SU-DHL-6 (cell line): ENCODE data around the gene SRGAP1.

Experiments
- CTCF ChIP-seq: fragments of 200-600 bp; sonication (generic); IDR thresholded peaks from one replicate; pipeline ENCODE4 v1.5.1; 2017; ENCODE audit warnings: antibody characterized with exemption, mild to moderate bottlenecking, low read length, moderate library complexity; ENCODE audit not compliant: insufficient read depth, poor library complexity, severe bottlenecking
- EZH2phosphoT487 ChIP-seq: fragments of 200-600 bp; sonication (generic), shearing (Covaris generic); conservative IDR thresholded peaks from 2 replicates; pipeline ENCODE4 v1.6.1; 2018; ENCODE audit warnings: mild to moderate bottlenecking, antibody characterized with exemption, low read length, moderate library complexity, mixed read lengths

- TF ChIP-seq CTCF: no peak
- no peak for TF ChIP-seq EZH2phosphoT487
These were observed 246.7 kb downstream of the SRGAP1 start for GRCh38 chr12:64091186-64091585.
